CD4-positive, alpha-beta T cell (primary cell): ENCODE measurements around the gene CORIN. TPM values are rescaled to one million over a fixed set of nuclear protein-coding genes. Genes with fewer than 3 reads are reported as not detected.

Experiments
- ATAC-seq: fragments of 200-7000 bp; cut with Tn5 transposase; one replicate; pipeline ENCODE4 v1.10.0; 2022; ENCODE audit warnings: mild to moderate bottlenecking; ENCODE audit not compliant: poor library complexity
- CTCF ChIA-PET: fragments of 350-600 bp; sonication (Branson Sonifier 250); formaldehyde crosslinking; loops from one replicate; lab custom pipeline; 2021; ENCODE audit warnings: antibody characterized with exemption, inconsistent platforms; lab: Charles Lee
- POLR2A ChIA-PET: fragments of 350-600 bp; sonication (Branson Sonifier 250); formaldehyde crosslinking; loops from one replicate; lab custom pipeline; 2021; ENCODE audit warnings: antibody characterized with exemption, inconsistent platforms; lab: Charles Lee
- DNase-seq, 14 experiments: peaks; one replicate each; pipeline ENCODE4 v3.0.0-alpha.2; 2013 to 2020; ENCODE audit warnings: mixed read lengths in 2 of 14
- H3K27ac ChIP-seq, 2 donors: one replicate each; pipeline versions ENCODE4 v1.5.1 to v1.7.0; 2013; ENCODE audit warnings: low read length in 2 of 2, low read depth in 1 of 2, mild to moderate bottlenecking in 1 of 2
- H3K27me3 ChIP-seq, 2 experiments: 1 replicate in 1 of 2; 2 replicates in 1 of 2; pipeline versions ENCODE4 v1.6.1 to v1.7.0; 2013; ENCODE audit warnings: low read length in 2 of 2, control low read depth in 1 of 2, mild to moderate bottlenecking in 1 of 2, moderate library complexity in 1 of 2; ENCODE audit not compliant: insufficient read depth in 2 of 2, control insufficient read depth in 1 of 2
- H3K36me3 ChIP-seq: one replicate; pipeline ENCODE4 v1.6.1; 2013; ENCODE audit warnings: low read length, control low read depth; ENCODE audit not compliant: insufficient read depth
- H3K4me1 ChIP-seq: one replicate; pipeline ENCODE4 v1.6.1; 2013; ENCODE audit warnings: low read length, control low read depth; ENCODE audit not compliant: insufficient read depth
- H3K4me3 ChIP-seq: one replicate; pipeline ENCODE4 v1.5.1; 2013; ENCODE audit warnings: mild to moderate bottlenecking, low read length, moderate library complexity
- H3K9me3 ChIP-seq, 2 experiments: 1 replicate in 1 of 2; 2 replicates in 1 of 2; pipeline versions ENCODE4 v1.6.1 to v1.7.0; 2013; ENCODE audit warnings: low read length in 2 of 2, mild to moderate bottlenecking in 2 of 2, control low read depth in 1 of 2, moderate library complexity in 1 of 2; ENCODE audit not compliant: control insufficient read depth in 1 of 2, insufficient read depth in 1 of 2
- H3K27ac Mint-ChIP-seq: one replicate; pipeline ENCODE4 v1.8.0; 2020; ENCODE audit warnings: mixed read lengths
- H3K27me3 Mint-ChIP-seq: one replicate; pipeline ENCODE4 v1.8.0; 2021; ENCODE audit warnings: mixed read lengths
- H3K36me3 Mint-ChIP-seq: one replicate; pipeline ENCODE4 v1.8.0; 2021; ENCODE audit warnings: low read depth, mixed read lengths
- H3K4me1 Mint-ChIP-seq: one replicate; pipeline ENCODE4 v1.8.0; 2021; ENCODE audit warnings: low read depth, mixed read lengths
- H3K4me3 Mint-ChIP-seq: one replicate; pipeline ENCODE4 v1.8.0; 2020; ENCODE audit warnings: mild to moderate bottlenecking, mixed read lengths
- H3K9me3 Mint-ChIP-seq: one replicate; pipeline ENCODE4 v1.8.0; 2020; ENCODE audit warnings: mixed read lengths
- intact Hi-C, 2 experiments: fragments of 100-400 bp; cut with DNase I in 1 of 2; cut with micrococcal nuclease in 1 of 2; formaldehyde crosslinking; loops; one replicate each; pipeline versions ENCODE4 v1.15.1 to v1.9.0; 2023 to 2025; cut with DNase I, micrococcal nuclease
- total RNA-seq, 174 experiments: library from RNA in 2 of 174; stranded (reverse) in 2 of 174; gene quantifications; one replicate each; pipeline ENCODE4 v1.2.3 and lab custom pipeline; 2021 to 2026
- TF ChIP-seq, protein P1 (sequence below): fragments of 200-600 bp; IDR thresholded peaks from one replicate; pipeline ENCODE4 v1.8.0; 2022; ENCODE audit warnings: antibody characterized with exemption, mild to moderate bottlenecking

The CORIN gene
- total RNA-seq, 2 experiments from 2014 or later = 0.14 TPM; not detected in 1

GRCh38 chr4:47590325-47590724, 247.5 kb downstream of the CORIN start:
- Mint-ChIP-seq H3K9me3 (no peaks in the 10 kb centered on the region), H3K36me3 (peaks cover 42% of the 10 kb centered on the region), H3K27me3 (no peaks in the 10 kb centered on the region), H3K27ac (no peak overlapping the region), H3K4me3 (no peak overlapping the region), H3K4me1 (no peaks in the 10 kb centered on the region)
- POLR2A ChIA-PET = no interaction called here
- intact Hi-C loops = no loop called here
- Histone ChIP-seq H3K4me3 (no peak overlapping the region), H3K4me1 (no peaks in the 10 kb centered on the region), H3K9me3 (no peaks in the 10 kb centered on the region), H3K27me3 (no peaks in the 10 kb centered on the region), H3K36me3 (no peaks in the 10 kb centered on the region), H3K27ac (no peak overlapping the region)
- TF ChIP-seq, protein P1, sequence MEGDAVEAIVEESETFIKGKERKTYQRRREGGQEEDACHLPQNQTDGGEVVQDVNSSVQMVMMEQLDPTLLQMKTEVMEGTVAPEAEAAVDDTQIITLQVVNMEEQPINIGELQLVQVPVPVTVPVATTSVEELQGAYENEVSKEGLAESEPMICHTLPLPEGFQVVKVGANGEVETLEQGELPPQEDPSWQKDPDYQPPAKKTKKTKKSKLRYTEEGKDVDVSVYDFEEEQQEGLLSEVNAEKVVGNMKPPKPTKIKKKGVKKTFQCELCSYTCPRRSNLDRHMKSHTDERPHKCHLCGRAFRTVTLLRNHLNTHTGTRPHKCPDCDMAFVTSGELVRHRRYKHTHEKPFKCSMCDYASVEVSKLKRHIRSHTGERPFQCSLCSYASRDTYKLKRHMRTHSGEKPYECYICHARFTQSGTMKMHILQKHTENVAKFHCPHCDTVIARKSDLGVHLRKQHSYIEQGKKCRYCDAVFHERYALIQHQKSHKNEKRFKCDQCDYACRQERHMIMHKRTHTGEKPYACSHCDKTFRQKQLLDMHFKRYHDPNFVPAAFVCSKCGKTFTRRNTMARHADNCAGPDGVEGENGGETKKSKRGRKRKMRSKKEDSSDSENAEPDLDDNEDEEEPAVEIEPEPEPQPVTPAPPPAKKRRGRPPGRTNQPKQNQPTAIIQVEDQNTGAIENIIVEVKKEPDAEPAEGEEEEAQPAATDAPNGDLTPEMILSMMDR = no peak
- no peak for ATAC-seq
- no peak for DNase-seq
- CTCF ChIA-PET = interaction anchor here (0.7 kb wide), 1 partner anchor 27 kb away, joined by 3 read pairs; no protein-coding TSS in a partner anchor

- intact Hi-C loops = no loop called here
- H3K27me3 Mint-ChIP-seq = no peaks in the 10 kb centered on the region
These were observed 258.6 kb downstream of the CORIN start for GRCh38 chr4:47579235-47579634.

GRCh38 chr4:47577779-47578553, 259.9 kb downstream of the CORIN start:
- Mint-ChIP-seq H3K27ac (no peak overlapping the region), H3K4me3 (no peak overlapping the region), H3K27me3 (no peaks in the 10 kb centered on the region), H3K4me1 (no peaks in the 10 kb centered on the region), H3K36me3 (peaks cover 14% of the 10 kb centered on the region), H3K9me3 (no peaks in the 10 kb centered on the region)
- no peaks in the 10 kb centered on the region for H3K4me1 ChIP-seq
- H3K27ac ChIP-seq = no peak overlapping the region
- TF ChIP-seq, protein P1 = no peak
- POLR2A ChIA-PET = no interaction called here
- H3K4me3 ChIP-seq = no peak overlapping the region
- DNase-seq = no peak
- H3K9me3 ChIP-seq = no peaks in the 10 kb centered on the region
- no peaks in the 10 kb centered on the region for H3K27me3 ChIP-seq
- ATAC-seq = no peak
- H3K36me3 ChIP-seq = peaks cover 2% of the 10 kb centered on the region
- CTCF ChIA-PET = no interaction called here
- intact Hi-C loops = no loop called here

More at GRCh38 chr4:47579235-47579634, 258.6 kb downstream of the CORIN start:
- TF ChIP-seq, protein P1 = no peak
- Histone ChIP-seq H3K27me3 (no peaks in the 10 kb centered on the region), H3K4me1 (no peaks in the 10 kb centered on the region), H3K27ac (no peak overlapping the region), H3K4me3 (no peak overlapping the region), H3K9me3 (no peaks in the 10 kb centered on the region), H3K36me3 (peaks cover 2% of the 10 kb centered on the region)
- no peak for DNase-seq
- H3K4me3 Mint-ChIP-seq = no peak overlapping the region
- no peak for ATAC-seq
- no peaks in the 10 kb centered on the region for H3K4me1 Mint-ChIP-seq
- ChIA-PET CTCF (no interaction called here), POLR2A (no interaction called here)
- H3K36me3 Mint-ChIP-seq = peaks cover 14% of the 10 kb centered on the region
- no peaks in the 10 kb centered on the region for H3K9me3 Mint-ChIP-seq
- H3K27ac Mint-ChIP-seq = no peak overlapping the region
